ENCODE data around the gene HADHA.

- TF ChIP-seq POLR2A (IDR thresholded peaks at IDR 0.05; ENCODE audit: low read length) = no peak
- TF ChIP-seq GATA1 (IDR thresholded peaks at IDR 0.05; ENCODE audit: low read depth, low read length) = no peak
Measured at GRCh38 chr2:26235089-26235488, 9.3 kb downstream of the HADHA start.

Measured in erythroblast (primary cell).